PC-3 (cell line): ENCODE measurements around the gene FCRL1. TPM values are rescaled to one million over a fixed set of nuclear protein-coding genes. Genes with fewer than 3 reads are reported as not detected.

Experiments
- ATAC-seq: fragments of 200-7000 bp; cut with Tn5 transposase; 2 replicates; pipeline ENCODE4 v1.9.1; 2020; ENCODE audit warnings: mild to moderate bottlenecking, moderate library complexity
- BruUV-seq: library from RNA; stranded (reverse); fragments of 400-500 nt; replicated peaks from 2 replicates; lab custom pipeline; 2021; lab: Mats Ljungman, UMichigan
- CTCF ChIA-PET: fragments of 300-600 bp; sonication (Branson Sonifier 250); formaldehyde crosslinking; loops from one replicate; lab custom pipeline; 2022; ENCODE audit warnings: antibody characterized with exemption; lab: Charles Lee
- POLR2A ChIA-PET: fragments of 300-600 bp; sonication (Branson Sonifier 250); formaldehyde crosslinking; loops from one replicate; lab custom pipeline; 2022; ENCODE audit warnings: antibody characterized with exemption; ENCODE audit not compliant: unreplicated experiment; lab: Charles Lee
- DNase-seq: peaks from one replicate; pipeline ENCODE4 v3.0.0-alpha.2; 2015
- H2AFZ ChIP-seq: fragments of 300-600 bp; sonication (generic); 2 replicates; pipeline ENCODE4 v1.6.0; 2016; ENCODE audit warnings: antibody characterized with exemption, low read length
- H3F3A ChIP-seq: fragments of 300-600 bp; sonication (generic); one replicate; pipeline ENCODE4 v1.6.0; 2017; ENCODE audit warnings: antibody characterized with exemption, low read length, control low read depth, mild to moderate bottlenecking; ENCODE audit not compliant: unreplicated experiment
- H3K27ac ChIP-seq: fragments of 300-600 bp; sonication (generic); 2 replicates; pipeline ENCODE4 v1.5.1; 2016; ENCODE audit warnings: mild to moderate bottlenecking, low read length
- H3K27me3 ChIP-seq: fragments of 300-600 bp; sonication (generic); 2 replicates; pipeline ENCODE4 v1.6.1; 2016; ENCODE audit warnings: low read length, mixed read lengths
- H3K36me3 ChIP-seq: fragments of 300-600 bp; sonication (generic); 2 replicates; pipeline ENCODE4 v1.6.1; 2016; ENCODE audit warnings: low read depth, mixed run types, low read length, mixed read lengths
- H3K4me1 ChIP-seq: fragments of 300-600 bp; sonication (generic); 2 replicates; pipeline ENCODE4 v1.5.1; 2016; ENCODE audit warnings: low read length; ENCODE audit not compliant: insufficient read depth
- H3K4me2 ChIP-seq: fragments of 300-600 bp; sonication (generic); 2 replicates; pipeline ENCODE4 v1.6.0; 2016; ENCODE audit warnings: low read length
- H3K4me3 ChIP-seq: fragments of 300-600 bp; sonication (generic); 2 replicates; pipeline ENCODE4 v1.5.1; 2016; ENCODE audit warnings: mild to moderate bottlenecking, low read length, mixed read lengths
- H3K79me2 ChIP-seq: fragments of 300-600 bp; sonication (generic); 2 replicates; pipeline ENCODE4 v1.6.1; 2017; ENCODE audit warnings: low read length, mixed read lengths
- H3K9ac ChIP-seq: fragments of 300-600 bp; sonication (generic); 2 replicates; pipeline ENCODE4 v1.6.0; 2016; ENCODE audit warnings: mild to moderate bottlenecking, low read length
- H3K9me2 ChIP-seq: fragments of 300-600 bp; sonication (generic); replicated peaks from 2 replicates; pipeline ENCODE4 v1.6.1; 2016; ENCODE audit warnings: mixed run types, low read length, mixed read lengths
- H3K9me3 ChIP-seq: fragments of 300-600 bp; sonication (generic); 2 replicates; pipeline ENCODE4 v1.6.1; 2016; ENCODE audit warnings: low read length, mixed read lengths
- H4K20me1 ChIP-seq: fragments of 300-600 bp; sonication (generic); 2 replicates; pipeline ENCODE4 v1.6.1; 2016; ENCODE audit warnings: low read length, mixed read lengths
- CTCF ChIP-seq: fragments of 300-600 bp; sonication (generic); conservative IDR thresholded peaks from 2 replicates; pipeline ENCODE4 v1.5.1; 2017; ENCODE audit warnings: antibody characterized with exemption, low read depth, mild to moderate bottlenecking, low read length
- EZH2 ChIP-seq: fragments of 300-600 bp; sonication (generic); IDR thresholded peaks from one replicate; pipeline ENCODE4 v1.6.1; 2017; ENCODE audit warnings: antibody characterized with exemption, mild to moderate bottlenecking, low read length; ENCODE audit not compliant: unreplicated experiment
- EZH2phosphoT487 ChIP-seq: fragments of 300-600 bp; sonication (generic); IDR thresholded peaks from 2 replicates; pipeline ENCODE4 v1.6.1; 2018; ENCODE audit warnings: mild to moderate bottlenecking, antibody characterized with exemption, low read length, borderline replicate concordance
- intact Hi-C: fragments of 100-400 bp; cut with micrococcal nuclease; formaldehyde crosslinking; loops from 2 replicates; pipeline ENCODE4 v1.9.0; 2023
- total RNA-seq: library from RNA; depleted of rRNA; stranded (reverse); fragments of >200 nt; gene quantifications from 2 replicates; pipeline ENCODE4 v1.2.3, GENCODE V29; 2014

Gene FCRL1
- total RNA-seq, 1 experiment from 2014 or later = not detected

- H4K20me1 ChIP-seq = no peaks in the 10 kb centered on the region
- intact Hi-C loops = no loop called here
- POLR2A ChIA-PET = no interaction called here
- no peaks in the 10 kb centered on the region for H3K79me2 ChIP-seq
- no peaks in the 10 kb centered on the region for H3K4me1 ChIP-seq
- no peak within 1 kb of the TSS for H3K4me3 ChIP-seq
- TF ChIP-seq CTCF (no peak), EZH2 (no peak), EZH2phosphoT487 (no peak)
- H3K9me2 ChIP-seq = no peaks in the 10 kb centered on the region
- no peak within 1 kb of the TSS for H3K27ac ChIP-seq
- no peak for ATAC-seq
- CTCF ChIA-PET = no interaction called here
- no peaks in the 10 kb centered on the region for H3F3A ChIP-seq
- BruUV-seq = no TSS peak
- no peaks in the 10 kb centered on the region for H3K36me3 ChIP-seq
- H3K27me3 ChIP-seq = peaks cover 41% of the 10 kb centered on the region
- H2AFZ ChIP-seq = no peak within 1 kb of the TSS
- H3K9me3 ChIP-seq = no peaks in the 10 kb centered on the region
- no peak within 1 kb of the TSS for H3K4me2 ChIP-seq
- H3K9ac ChIP-seq = no peak within 1 kb of the TSS
- DNase-seq = no peak
Observed at GRCh38 chr1:157841708-157842107, 21.8 kb upstream of the FCRL1 start, which contains the start of gene CD5L. TSS of gene CD5L (minus strand) at chr1:157841808. CDS start at chr1:157841701, 107 bp downstream.

GRCh38 chr1:157838966-157839365 lies 19.0 kb upstream of the FCRL1 start:
- H3F3A ChIP-seq = no peaks in the 10 kb centered on the region
- intact Hi-C loops = no loop called here
- H3K36me3 ChIP-seq = no peaks in the 10 kb centered on the region
- H3K4me1 ChIP-seq = no peaks in the 10 kb centered on the region
- H3K9me3 ChIP-seq = no peaks in the 10 kb centered on the region
- no peak overlapping the region for H3K4me2 ChIP-seq
- no peak for TF ChIP-seq CTCF
- no peak for TF ChIP-seq EZH2
- no TSS peak for BruUV-seq
- H4K20me1 ChIP-seq = no peaks in the 10 kb centered on the region
- no peak for ATAC-seq
- H2AFZ ChIP-seq = no peak overlapping the region
- peaks cover 61% of the 10 kb centered on the region for H3K27me3 ChIP-seq
- H3K9ac ChIP-seq = no peak overlapping the region
- no peaks in the 10 kb centered on the region for H3K9me2 ChIP-seq
- H3K4me3 ChIP-seq = no peak overlapping the region
- CTCF ChIA-PET = no interaction called here
- H3K27ac ChIP-seq = no peak overlapping the region
- no peaks in the 10 kb centered on the region for H3K79me2 ChIP-seq
- no peak for DNase-seq
- POLR2A ChIA-PET = no interaction called here

GRCh38 chr1:157834430-157834829 lies 14.5 kb upstream of the FCRL1 start:
- ATAC-seq (no peak), DNase-seq (no peak)
- BruUV-seq = no TSS peak
- no peaks in the 10 kb centered on the region for H3K9me2 ChIP-seq
- H3F3A ChIP-seq = no peaks in the 10 kb centered on the region
- H2AFZ ChIP-seq = no peak overlapping the region
- no peak overlapping the region for H3K4me3 ChIP-seq
- H4K20me1 ChIP-seq = no peaks in the 10 kb centered on the region
- no peak overlapping the region for H3K27ac ChIP-seq
- no peaks in the 10 kb centered on the region for H3K4me1 ChIP-seq
- H3K9me3 ChIP-seq = no peaks in the 10 kb centered on the region
- intact Hi-C loops = no loop called here
- TF ChIP-seq EZH2 (no peak), CTCF (no peak), EZH2phosphoT487 (no peak)
- peaks cover 64% of the 10 kb centered on the region for H3K27me3 ChIP-seq
- ChIA-PET CTCF (no interaction called here), POLR2A (no interaction called here)
- no peaks in the 10 kb centered on the region for H3K79me2 ChIP-seq
- H3K36me3 ChIP-seq = no peaks in the 10 kb centered on the region
- H3K4me2 ChIP-seq = no peak overlapping the region
- H3K9ac ChIP-seq = no peak overlapping the region
